HEK293 (cell line): Measurements from ENCODE around the gene C11orf58.

Experiments used
- CTCF ChIA-PET: fragments of 350-600 bp; formaldehyde crosslinking; extraction: SDS; loops from one replicate; lab custom pipeline; 2021; ENCODE audit warnings: antibody characterized with exemption; lab: Yijun Ruan, JAX
- POLR2A ChIA-PET: fragments of 300-600 bp; formaldehyde crosslinking; extraction: SDS; loops from one replicate; lab custom pipeline; 2020; ENCODE audit warnings: antibody characterized with exemption, inconsistent platforms; lab: Yijun Ruan, JAX
- H3K27ac ChIP-seq: fragments of 200-500 bp; sonication (Bioruptor generic); 2 replicates; pipeline ENCODE4 v1.5.1; 2014; ENCODE audit warnings: low read depth, low read length, control low read depth, inconsistent platforms; ENCODE audit errors: extremely low read depth
- H3K36me3 ChIP-seq, 2 experiments: fragments of 200-500 bp in 1 of 2; sonication (Bioruptor generic) in 1 of 2; 1 replicate in 1 of 2; 2 replicates in 1 of 2; pipeline ENCODE4 v1.5.1; 2014 to 2017; ENCODE audit warnings: inconsistent platforms in 2 of 2, low read length in 2 of 2; ENCODE audit not compliant: control insufficient read depth in 2 of 2, insufficient read depth in 1 of 2
- H3K4me1 ChIP-seq: fragments of 200-500 bp; sonication (Bioruptor generic); 2 replicates; pipeline ENCODE4 v1.5.1; 2014; ENCODE audit warnings: mild to moderate bottlenecking, low read length, inconsistent platforms; ENCODE audit not compliant: control insufficient read depth, insufficient read depth
- H3K4me3 ChIP-seq: 2 replicates; pipeline ENCODE4 v1.5.1; 2011; ENCODE audit warnings: low read depth, mild to moderate bottlenecking, control low read depth, low read length, moderate library complexity
- H3K9me3 ChIP-seq: fragments of 200-500 bp; sonication (Bioruptor generic); 2 replicates; pipeline ENCODE4 v1.5.1; 2014; ENCODE audit warnings: low read depth, low read length, inconsistent platforms; ENCODE audit not compliant: control insufficient read depth, insufficient read depth
- EGR2 ChIP-seq: fragments of 450-650 bp; formaldehyde crosslinking; IDR thresholded peaks from 2 replicates; pipeline ENCODE4 v1.5.1; 2016; ENCODE audit warnings: low read depth, missing biosample characterization, missing genetic modification characterization
- HOXA7 ChIP-seq: sonication (generic); formaldehyde crosslinking; IDR thresholded peaks from 2 replicates; pipeline ENCODE4 v1.8.1; 2022; ENCODE audit warnings: missing genetic modification reagents, borderline replicate concordance
- HOXC10 ChIP-seq: sonication (generic); formaldehyde crosslinking; IDR thresholded peaks from 2 replicates; pipeline ENCODE4 v1.8.1; 2023; ENCODE audit warnings: mild to moderate bottlenecking, missing genetic modification reagents
- KLF16 ChIP-seq: fragments of 450-650 bp; formaldehyde crosslinking; IDR thresholded peaks from 2 replicates; pipeline ENCODE4 v1.5.1; 2017; ENCODE audit warnings: missing biosample characterization, missing genetic modification characterization
- PRDM10 ChIP-seq: fragments of 450-650 bp; formaldehyde crosslinking; IDR thresholded peaks from 2 replicates; pipeline ENCODE4 v1.5.1; 2016; ENCODE audit warnings: missing biosample characterization, missing genetic modification characterization
- PRDM4 ChIP-seq: fragments of 450-650 bp; formaldehyde crosslinking; IDR thresholded peaks from 2 replicates; pipeline ENCODE4 v1.5.1; 2017; ENCODE audit warnings: missing biosample characterization, missing genetic modification characterization
- SCRT1 ChIP-seq: fragments of 450-650 bp; formaldehyde crosslinking; IDR thresholded peaks from 2 replicates; pipeline ENCODE4 v1.5.1; 2016; ENCODE audit warnings: missing biosample characterization, missing genetic modification characterization, borderline replicate concordance
- ZBTB20 ChIP-seq: fragments of 450-650 bp; formaldehyde crosslinking; IDR thresholded peaks from 2 replicates; pipeline ENCODE4 v1.5.1; 2016; ENCODE audit warnings: missing biosample characterization, missing genetic modification characterization
- ZFP37 ChIP-seq: fragments of 450-650 bp; formaldehyde crosslinking; IDR thresholded peaks from 2 replicates; pipeline ENCODE4 v1.5.1; 2016; ENCODE audit warnings: missing biosample characterization, missing genetic modification characterization
- ZNF2 ChIP-seq: fragments of 450-650 bp; formaldehyde crosslinking; IDR thresholded peaks from 2 replicates; pipeline ENCODE4 v1.5.1; 2016; ENCODE audit warnings: missing biosample characterization, missing genetic modification characterization
- ZNF280C ChIP-seq: fragments of 450-650 bp; formaldehyde crosslinking; IDR thresholded peaks from 2 replicates; pipeline ENCODE4 v1.5.1; 2016; ENCODE audit warnings: missing biosample characterization, missing genetic modification characterization
- ZNF292 ChIP-seq: fragments of 450-650 bp; formaldehyde crosslinking; IDR thresholded peaks from 2 replicates; pipeline ENCODE4 v1.5.1; 2016; ENCODE audit warnings: low read depth, missing biosample characterization, missing genetic modification characterization, borderline replicate concordance
- ZNF324 ChIP-seq: fragments of 450-650 bp; formaldehyde crosslinking; IDR thresholded peaks from 2 replicates; pipeline ENCODE4 v1.5.1; 2016; ENCODE audit warnings: missing biosample characterization, missing genetic modification characterization
- ZNF488 ChIP-seq: fragments of 450-650 bp; formaldehyde crosslinking; IDR thresholded peaks from 2 replicates; pipeline ENCODE4 v1.5.1; 2016; ENCODE audit warnings: missing biosample characterization, missing genetic modification characterization
- ZNF585B ChIP-seq: fragments of 450-650 bp; formaldehyde crosslinking; IDR thresholded peaks from 2 replicates; pipeline ENCODE4 v1.5.1; 2016; ENCODE audit warnings: missing biosample characterization, missing genetic modification characterization
- ZNF639 ChIP-seq: fragments of 450-650 bp; formaldehyde crosslinking; IDR thresholded peaks from 2 replicates; pipeline ENCODE4 v1.5.1; 2016; ENCODE audit warnings: missing biosample characterization, missing genetic modification characterization
- ZNF692 ChIP-seq: fragments of 450-650 bp; formaldehyde crosslinking; IDR thresholded peaks from 2 replicates; pipeline ENCODE4 v1.5.1; 2016; ENCODE audit warnings: missing biosample characterization, missing genetic modification characterization
- ZNF792 ChIP-seq: fragments of 450-650 bp; formaldehyde crosslinking; IDR thresholded peaks from 2 replicates; pipeline ENCODE4 v1.5.1; 2016; ENCODE audit warnings: missing biosample characterization, missing genetic modification characterization
- ZSCAN4 ChIP-seq: fragments of 450-650 bp; formaldehyde crosslinking; IDR thresholded peaks from 2 replicates; pipeline ENCODE4 v1.5.1; 2017; ENCODE audit warnings: missing biosample characterization, missing genetic modification characterization

C11orf58 gene

GRCh38 chr11:16738947-16739815, 734 bp downstream of the C11orf58 start:
- CTCF ChIA-PET, result interaction anchor here (1.5 kb wide), 1 partner anchor 107 kb away, joined by 5 read pairs; no protein-coding TSS in a partner anchor
- H3K4me1 ChIP-seq, result no peaks in the 10 kb centered on the region
- TF ChIP-seq ZSCAN4 (tag by site-specific recombination), result no peak
- no peak for TF ChIP-seq ZNF488 (tag by site-specific recombination)
- no peak for TF ChIP-seq ZNF292
- 0 out of 2 replicates have a peak, but pooled peaks have one; percentile 3 for TF ChIP-seq ZNF639
- peak; percentile 72 for TF ChIP-seq EGR2
- TF ChIP-seq ZNF692 (tag by site-specific recombination), result 0 out of 2 replicates have a peak, but pooled peaks have one; percentile 6
- 0 out of 2 replicates have a peak, but pooled peaks have one; percentile 3 for TF ChIP-seq ZNF324
- TF ChIP-seq ZBTB20 (tag by site-specific recombination), result no peak
- TF ChIP-seq KLF16 (tag by site-specific recombination), result 0 out of 2 replicates have a peak, but pooled peaks have one; percentile 3
- TF ChIP-seq PRDM10 (tag by site-specific recombination), result no peak
- 0 out of 2 replicates have a peak, but pooled peaks have one; percentile 42 for TF ChIP-seq HOXC10 (CRISPR knock-in tag)
- 0 out of 2 replicates have a peak, but pooled peaks have one; percentile 8 for TF ChIP-seq ZFP37 (tag by site-specific recombination)
- TF ChIP-seq HOXA7 (CRISPR knock-in tag), result no peak
- TF ChIP-seq, all 188 proteins: peak for 7
- Histone ChIP-seq H3K36me3 (peaks cover 0 to 19% of the 10 kb centered on the region in 2 experiments; a peak in 2 of 3 replicates), H3K4me3 (peak overlapping the region; percentile 96), H3K9me3 (no peaks in the 10 kb centered on the region), H3K27ac (peak overlapping the region; percentile 77)
- POLR2A ChIA-PET, result interaction anchor here (0.5 to 1.2 kb wide), 2 partner anchors 46 to 126 kb away, joined by 3 read pairs; no protein-coding TSS in a partner anchor

- Histone ChIP-seq H3K9me3 (no peaks in the 10 kb centered on the region), H3K4me3 (no peak overlapping the region), H3K27ac (no peak overlapping the region), H3K4me1 (no peaks in the 10 kb centered on the region), H3K36me3 (peaks cover 0 to 42% of the 10 kb centered on the region in 2 experiments)
- ChIA-PET CTCF (no interaction called here), POLR2A (interaction anchor here (0.6 to 1.3 kb wide), 3 partner anchors 8 to 967 kb away, joined by 3 to 5 read pairs (median 5); no protein-coding TSS in a partner anchor)
- TF ChIP-seq ZNF585B (tag by site-specific recombination) (no peak), ZNF2 (no peak), PRDM4 (tag by site-specific recombination) (no peak), ZNF280C (tag by site-specific recombination) (no peak), SCRT1 (tag by site-specific recombination) (no peak), ZNF792 (tag by site-specific recombination) (no peak)
These were observed 3.0 kb downstream of the C11orf58 start for GRCh38 chr11:16741473-16741872.
